GM10266 (cell line): ENCODE results near the gene KCNJ12.
A peak's percentile ranks its signal among the peaks of the same experiment; 100 is the strongest.
"Not testable (repeated sequence)": the region's sequence is repeated elsewhere in the genome, so short reads cannot be mapped to it uniquely, and the experiment has no call there.

Source experiments
- DNase-seq: peaks from one replicate; pipeline ENCODE4 v3.0.0; 2012; ENCODE audit errors: extremely low spot score
- CTCF ChIP-seq: IDR thresholded peaks from 2 replicates; pipeline ENCODE4 v1.5.1; 2012; ENCODE audit warnings: mild to moderate bottlenecking, low read depth; ENCODE audit not compliant: control insufficient read depth, insufficient read depth; ENCODE audit errors: missing control alignments

KCNJ12 gene

GRCh38 chr17:21429921-21430628, 53.9 kb downstream of the KCNJ12 start:
- not testable (repeated sequence) for DNase-seq

- not testable (repeated sequence) for DNase-seq
Observed at GRCh38 chr17:21433971-21434370, 57.8 kb downstream of the KCNJ12 start.

GRCh38 chr17:21434976-21435375, 58.8 kb downstream of the KCNJ12 start:
- not testable (repeated sequence) for DNase-seq

- DNase-seq: not testable (repeated sequence)
Observed at GRCh38 chr17:21436481-21436880, 60.3 kb downstream of the KCNJ12 start.

GRCh38 chr17:21436883-21437836, 61.0 kb downstream of the KCNJ12 start:
- DNase-seq: not testable (repeated sequence)

GRCh38 chr17:21438316-21439014, 62.3 kb downstream of the KCNJ12 start:
- not testable (repeated sequence) for DNase-seq

- not testable (repeated sequence) for DNase-seq
Observed at GRCh38 chr17:21439015-21439336, 62.8 kb downstream of the KCNJ12 start.

- no peak for DNase-seq
- TF ChIP-seq CTCF: no peak
Observed at GRCh38 chr17:21445091-21445650, 69.0 kb downstream of the KCNJ12 start.

- not testable (repeated sequence) for DNase-seq
Observed at GRCh38 chr17:21447552-21447951, 71.4 kb downstream of the KCNJ12 start.

- DNase-seq: not testable (repeated sequence)
Observed at GRCh38 chr17:21449891-21450290, 73.7 kb downstream of the KCNJ12 start.

GRCh38 chr17:21451975-21452374, 75.8 kb downstream of the KCNJ12 start:
- DNase-seq: no peak
- TF ChIP-seq CTCF: no peak

GRCh38 chr17:21452377-21453143, 76.4 kb downstream of the KCNJ12 start:
- peak; percentile 28 for TF ChIP-seq CTCF
- no peak for DNase-seq
